Thyroid gland (tissue), 4 donors: Measurements from ENCODE around the gene PPP1R11. TPM values are rescaled to one million over a fixed set of nuclear protein-coding genes. Genes with fewer than 3 reads are reported as not detected.

ENCODE experiments used
- DNase-seq, 2 donors: peaks; one replicate each; pipeline ENCODE4 v3.0.0-alpha.2; 2019
- H3K27ac ChIP-seq, 3 donors: fragments of 200-600 bp; sonication (generic); 1 replicate in 2 of 3; 2 replicates in 1 of 3; pipeline ENCODE4 v1.5.1; 2016 to 2019; ENCODE audit warnings: mild to moderate bottlenecking in 1 of 3, moderate library complexity in 1 of 3
- H3K27me3 ChIP-seq: fragments of 200-600 bp; sonication (generic); one replicate; pipeline ENCODE4 v1.5.1; 2019
- H3K36me3 ChIP-seq, 2 donors: fragments of 200-600 bp; sonication (generic); one replicate each; pipeline ENCODE4 v1.5.1; 2016 to 2019
- H3K4me1 ChIP-seq, 2 donors: fragments of 200-600 bp; sonication (generic); one replicate each; pipeline ENCODE4 v1.5.1; 2017 to 2019
- H3K4me3 ChIP-seq, 3 donors: fragments of 200-600 bp; sonication (generic); replicated peaks in 1 of 3; 1 replicate in 2 of 3; 2 replicates in 1 of 3; pipeline ENCODE4 v1.5.1; 2016; ENCODE audit warnings: mild to moderate bottlenecking in 1 of 3
- H3K9me3 ChIP-seq: fragments of 200-600 bp; sonication (generic); one replicate; pipeline ENCODE4 v1.5.1; 2017
- CTCF ChIP-seq, 6 experiments: fragments of 200-600 bp in 3 of 6; fragments of 450-650 bp in 3 of 6; sonication (generic) in 3 of 6; IDR thresholded peaks; one replicate each; pipeline ENCODE4 v1.5.1; 2016 to 2019; ENCODE audit warnings: antibody characterized with exemption in 6 of 6, mild to moderate bottlenecking in 2 of 6, inconsistent platforms in 1 of 6, moderate library complexity in 1 of 6
- POLR2A ChIP-seq, 2 donors: fragments of 450-650 bp; IDR thresholded peaks; one replicate each; pipeline ENCODE4 v1.6.1; 2017; ENCODE audit warnings: antibody characterized with exemption in 2 of 2, mild to moderate bottlenecking in 2 of 2, moderate library complexity in 1 of 2
- WGBS, 2 donors: methylation state at CpG; one replicate each; pipeline ENCODE4 v1.1.5; 2017; 5-methylcytosine and 5-hydroxymethylcytosine counted together
- intact Hi-C: fragments of 100-400 bp; cut with DNase I; formaldehyde crosslinking; loops from one replicate; pipeline ENCODE4 v1.15.1; 2023
- total RNA-seq, 4 donors: library from RNA; depleted of rRNA; stranded (reverse); fragments of >200 nt; gene quantifications; one replicate each; pipeline ENCODE4 v1.2.3, GENCODE V29; 2016

Gene PPP1R11
- total RNA-seq, 4 donors from 2014 or later = 41.3 to 64.1 (median 50.7) TPM

GRCh38 chr6:30061092-30061857, 5.7 kb upstream of the PPP1R11 start, which contains the start of gene POLR1H:
Gene POLR1H, plus strand, starts transcription at chr6:30061265. Its CDS starts 260 bp downstream, at chr6:30061525.
- Histone ChIP-seq H3K4me3 (peak within 1 kb of the TSS; percentile 31 to 62 (median 50)), H3K4me1 (peaks cover 19 to 21% of the 10 kb centered on the region in 2 donors), H3K27ac (peak within 1 kb of the TSS; percentile 78 to 90 (median 83)), H3K9me3 (no peaks in the 10 kb centered on the region), H3K36me3 (peaks cover 0 to 9% of the 10 kb centered on the region in 2 donors), H3K27me3 (no peaks in the 10 kb centered on the region)
- intact Hi-C loops = no loop called here
- WGBS, 2 donors = 1% methylated on average over 33 to 34 of the region's 48 CpGs
- DNase-seq = peak; percentile 92
- TF ChIP-seq POLR2A (IDR thresholded peaks at IDR 0.05) (peak in 1 of 2 donors; percentile 84), CTCF (IDR thresholded peaks at IDR 0.05) (peak in 1 of 6 experiments; percentile 32)

DNA sequence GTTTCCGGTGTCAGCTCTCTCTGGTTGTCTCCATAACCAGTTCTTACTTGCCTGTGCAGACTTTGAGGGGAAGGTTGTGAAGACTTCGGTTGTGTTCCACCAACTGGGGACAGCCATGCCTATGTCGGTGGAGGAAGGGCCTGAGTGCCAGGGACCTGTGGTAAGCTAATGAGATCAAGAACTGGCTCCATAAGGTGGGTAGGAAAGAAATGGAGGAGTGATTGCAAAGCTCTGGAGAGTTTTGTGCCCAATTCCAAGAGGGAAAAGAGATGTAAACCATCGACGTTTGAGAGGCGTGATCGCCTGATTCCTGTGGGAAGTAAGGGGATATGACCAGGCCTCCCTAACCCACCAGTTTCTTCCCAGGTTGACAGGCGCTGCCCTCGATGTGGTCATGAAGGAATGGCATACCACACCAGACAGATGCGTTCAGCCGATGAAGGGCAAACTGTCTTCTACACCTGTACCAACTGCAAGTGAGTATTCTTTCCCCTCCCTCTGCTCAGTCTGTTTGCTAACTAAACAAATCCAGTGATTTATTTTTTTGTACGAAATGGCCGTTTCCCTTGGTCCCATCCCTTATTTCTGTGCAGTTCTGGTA, 5.0 kb upstream of the PPP1R11 start:
- TF ChIP-seq POLR2A (IDR thresholded peaks at IDR 0.05) = no peak
- TF ChIP-seq CTCF (IDR thresholded peaks at IDR 0.05) = no peak
- DNase-seq = peak in 1 of 2 donors; percentile 5
- H3K27me3 ChIP-seq = no peaks in the 10 kb centered on the region
- peaks cover 0 to 9% of the 10 kb centered on the region in 2 donors for H3K36me3 ChIP-seq
- H3K9me3 ChIP-seq = no peaks in the 10 kb centered on the region
- WGBS, 2 donors = 56 to 62% methylated on average over 13 of the region's 13 CpGs
- H3K4me3 ChIP-seq = peak overlapping the region; percentile 31 to 62 (median 50)
- H3K27ac ChIP-seq = peak overlapping the region; percentile 78 to 90 (median 83)
- peaks cover 22 to 24% of the 10 kb centered on the region in 2 donors for H3K4me1 ChIP-seq
- intact Hi-C loops = no loop called here

GRCh38 chr6:30062471-30063178, 4.4 kb upstream of the PPP1R11 start:
- no peaks in the 10 kb centered on the region for H3K27me3 ChIP-seq
- H3K4me3 ChIP-seq = no peak overlapping the region
- peaks cover 24 to 26% of the 10 kb centered on the region in 2 donors for H3K4me1 ChIP-seq
- TF ChIP-seq CTCF (IDR thresholded peaks at IDR 0.05) (no peak), POLR2A (IDR thresholded peaks at IDR 0.05) (no peak)
- intact Hi-C loops = no loop called here
- no peak overlapping the region for H3K27ac ChIP-seq
- WGBS, 2 donors = 93 to 96% methylated on average over 7 of the region's 7 CpGs
- peaks cover 0 to 2% of the 10 kb centered on the region in 2 donors for H3K36me3 ChIP-seq
- no peaks in the 10 kb centered on the region for H3K9me3 ChIP-seq
- DNase-seq = no peak

DNA sequence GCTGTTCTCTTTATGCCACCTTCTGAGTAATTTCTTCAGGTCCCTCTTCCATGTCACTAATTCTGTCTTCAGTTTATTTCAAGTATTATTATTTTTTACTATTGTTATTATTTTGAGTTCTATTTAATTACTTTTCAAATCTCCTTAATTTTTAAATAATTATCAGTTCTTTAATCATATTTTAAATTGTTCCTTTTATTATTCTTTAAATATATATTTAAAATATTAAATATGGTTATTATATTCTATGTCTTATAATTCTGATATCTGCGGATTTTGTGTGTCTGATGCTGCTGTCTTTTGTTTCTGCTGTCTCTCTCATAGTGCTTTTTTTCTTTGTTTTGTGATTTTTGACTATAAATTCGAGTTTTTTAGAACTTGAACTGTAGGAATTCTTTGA, 3.7 kb upstream of the PPP1R11 start:
- Histone ChIP-seq H3K36me3 (no peaks in the 10 kb centered on the region), H3K27me3 (no peaks in the 10 kb centered on the region), H3K4me3 (no peak overlapping the region), H3K4me1 (peaks cover 30 to 31% of the 10 kb centered on the region in 2 donors), H3K9me3 (no peaks in the 10 kb centered on the region), H3K27ac (no peak overlapping the region)
- no peak for TF ChIP-seq POLR2A (IDR thresholded peaks at IDR 0.05)
- TF ChIP-seq CTCF (IDR thresholded peaks at IDR 0.05) = no peak
- intact Hi-C loops = no loop called here
- DNase-seq = no peak
- WGBS, 2 donors = 72 to 93% methylated on average over 2 of the region's 2 CpGs
